HG02870 (cell line): ENCODE measurements around the gene FANCD2OS.
"Not testable (repeated sequence)": the region's sequence is repeated elsewhere in the genome, so short reads cannot be mapped to it uniquely, and the experiment has no call there.

Experiments used
- ATAC-seq: cut with Tn5 transposase; IDR thresholded peaks from one replicate; pipeline ENCODE4 v1.9.1; 2021; ENCODE audit warnings: mild to moderate bottlenecking, moderate library complexity; ENCODE audit not compliant: unreplicated experiment

FANCD2OS gene

GRCh38 chr3:10093678-10094077 is 14.4 kb downstream of the FANCD2OS start:
- ATAC-seq: no peak

- not testable (repeated sequence) for ATAC-seq
These were observed 16.7 kb downstream of the FANCD2OS start for GRCh38 chr3:10091387-10091786.

- ATAC-seq: not testable (repeated sequence)
These were observed 17.3 kb downstream of the FANCD2OS start for GRCh38 chr3:10090774-10091173.

DNA sequence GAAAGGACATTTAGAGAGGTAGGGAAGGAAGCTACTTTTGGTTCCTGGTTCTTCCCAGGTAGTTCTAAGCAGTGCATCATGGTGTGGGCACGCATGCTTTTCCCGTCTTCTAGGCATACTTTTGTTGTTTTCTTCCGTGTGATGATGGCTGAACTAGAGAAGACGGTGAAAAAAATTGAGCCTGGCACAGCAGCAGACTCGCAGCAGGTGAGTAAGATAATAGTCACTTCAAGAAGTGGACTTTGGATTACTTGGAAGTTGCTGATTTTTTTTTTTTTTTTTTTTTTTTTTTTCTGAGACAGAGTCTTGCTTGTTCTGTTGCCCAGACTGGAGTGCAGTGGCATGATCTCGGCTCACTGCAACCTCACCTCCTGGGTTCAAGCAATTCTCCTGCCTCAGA is 17.9 kb downstream of the FANCD2OS start:
- no peak for ATAC-seq

DNA sequence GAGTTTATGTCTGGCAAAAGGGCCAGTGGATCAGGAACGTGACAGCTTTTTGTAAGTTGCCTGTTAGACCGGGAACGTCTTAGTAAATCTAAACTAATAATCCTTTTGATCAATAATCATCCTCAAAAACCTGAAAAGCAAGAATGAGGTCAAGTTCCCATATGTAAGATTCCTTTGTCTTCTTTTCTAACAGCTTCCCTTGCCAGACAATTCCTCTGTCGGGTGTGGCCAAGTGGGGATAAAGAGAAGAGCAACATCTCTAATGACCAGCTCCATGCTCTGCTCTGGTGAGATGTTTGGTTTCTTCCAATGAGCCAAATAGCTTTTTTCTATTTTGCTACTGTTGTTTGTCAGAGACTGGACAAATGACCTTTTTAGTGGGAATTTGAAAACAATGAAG is 19.8 kb downstream of the FANCD2OS start:
- no peak for ATAC-seq

DNA sequence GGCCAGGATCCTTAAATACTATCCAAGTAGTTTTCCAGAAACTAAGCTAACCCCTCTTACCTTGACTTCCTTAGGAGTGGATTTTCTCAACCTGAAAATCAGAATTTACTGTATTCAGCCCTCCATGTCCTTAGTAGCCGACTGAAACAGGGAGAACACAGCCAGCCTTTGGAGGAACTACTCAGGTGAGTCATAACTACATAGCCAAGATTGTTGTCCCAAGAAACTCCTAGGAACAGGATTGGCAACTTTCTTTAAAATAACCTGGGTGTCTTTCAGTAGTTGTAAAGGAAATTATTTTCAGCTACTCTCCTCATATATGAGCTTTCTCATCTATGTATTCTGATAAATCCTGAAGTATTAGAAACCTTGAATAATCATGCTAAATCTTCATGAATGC is 22.3 kb downstream of the FANCD2OS start:
- no peak for ATAC-seq

- ATAC-seq: no peak
These were observed 26.2 kb downstream of the FANCD2OS start for GRCh38 chr3:10081871-10082270.

- ATAC-seq: no peak
These were observed 33.4 kb downstream of the FANCD2OS start for GRCh38 chr3:10074666-10075065.

DNA sequence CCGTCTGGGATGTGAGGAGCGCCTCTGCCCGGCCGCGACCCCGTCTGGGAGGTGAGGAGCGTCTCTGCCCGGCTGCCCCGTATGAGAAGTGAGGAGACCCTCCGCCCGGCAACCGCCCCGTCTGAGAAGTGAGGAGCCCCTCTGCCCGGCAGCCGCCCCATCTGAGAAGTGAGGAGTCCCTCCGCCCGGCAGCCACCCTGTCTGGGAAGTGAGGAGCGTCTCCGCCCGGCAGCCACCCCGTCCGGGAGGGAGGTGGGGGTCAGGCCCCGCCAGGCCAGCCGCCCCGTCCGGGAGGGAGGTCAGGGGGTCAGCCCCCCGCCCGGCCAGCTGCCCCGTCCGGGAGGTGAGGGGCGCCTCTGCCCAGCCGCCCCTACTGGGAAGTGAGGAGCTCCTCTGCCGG is 38.0 kb downstream of the FANCD2OS start:
- not testable (repeated sequence) for ATAC-seq

DNA sequence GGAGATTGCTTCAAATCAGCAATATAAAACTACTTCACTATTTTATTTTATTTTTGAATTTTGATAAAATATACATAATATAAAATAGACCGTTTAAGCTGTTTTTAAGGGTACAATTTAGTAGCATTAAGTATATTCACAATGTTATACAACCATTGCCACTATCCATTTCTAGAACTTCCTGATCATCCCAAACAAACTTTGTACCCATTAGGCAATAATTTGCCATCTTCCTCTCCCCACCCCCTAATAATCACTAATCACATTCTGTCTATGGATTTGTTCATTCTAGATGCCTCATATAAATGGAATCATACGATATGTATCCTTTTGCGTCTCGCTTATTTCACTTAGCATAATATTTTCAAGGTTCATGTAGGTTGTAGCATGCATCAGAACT is 53.0 kb downstream of the FANCD2OS start:
- ATAC-seq: no peak
